GM13976 (cell line): ENCODE data around the gene GMCL1.

Experiments used
- DNase-seq: peaks from one replicate; pipeline ENCODE4 v3.0.0; 2012; ENCODE audit warnings: low spot score
- CTCF ChIP-seq: IDR thresholded peaks from 2 replicates; pipeline ENCODE4 v1.5.1; 2012; ENCODE audit warnings: borderline replicate concordance, mild to moderate bottlenecking; ENCODE audit not compliant: insufficient read depth; ENCODE audit errors: extremely low read depth, missing control alignments, control extremely low read depth
- in situ Hi-C: fragments of 300-500 bp; cut with MboI; formaldehyde crosslinking; loops from one replicate; pipeline ENCODE4 v1.12.0; 2022; ENCODE audit warnings: low sequenced_read_pairs, mixed read lengths, inconsistent platforms; ENCODE audit not compliant: unreplicated experiment

Gene GMCL1

GRCh38 chr2:69789175-69789721 is 40.2 kb upstream of the GMCL1 start:
- in situ Hi-C loops, result no loop called here
- no peak for DNase-seq
- TF ChIP-seq CTCF, result no peak

- in situ Hi-C loops, result no loop called here
- no peak for DNase-seq
- TF ChIP-seq CTCF, result no peak
Observed at GRCh38 chr2:69789772-69790600, 39.5 kb upstream of the GMCL1 start.

GRCh38 chr2:69790601-69790959 is 38.9 kb upstream of the GMCL1 start:
- in situ Hi-C loops, result no loop called here

GRCh38 chr2:69791045-69791444 is 38.4 kb upstream of the GMCL1 start:
- no peak for TF ChIP-seq CTCF
- no peak for DNase-seq
- in situ Hi-C loops, result no loop called here

More at GRCh38 chr2:69790601-69790959, 38.9 kb upstream of the GMCL1 start:
- TF ChIP-seq CTCF, result no peak
- no peak for DNase-seq

GRCh38 chr2:69796174-69796573 is 33.3 kb upstream of the GMCL1 start:
- in situ Hi-C loops, result no loop called here
- TF ChIP-seq CTCF, result no peak
- no peak for DNase-seq

GRCh38 chr2:69797235-69797634 is 32.2 kb upstream of the GMCL1 start:
- DNase-seq, result no peak
- in situ Hi-C loops, result no loop called here
- no peak for TF ChIP-seq CTCF
